GM19467 (cell line): ENCODE data around the gene MRM1.
"Not testable (repeated sequence)": the region's sequence is repeated elsewhere in the genome, so short reads cannot be mapped to it uniquely, and the experiment has no call there.

ENCODE experiments used
- ATAC-seq: cut with Tn5 transposase; IDR thresholded peaks from one replicate; pipeline ENCODE4 v1.9.1; 2021; ENCODE audit warnings: mild to moderate bottlenecking, moderate library complexity; ENCODE audit not compliant: unreplicated experiment

MRM1 gene

GRCh38 chr17:36600465-36600864 lies 918 bp upstream of the MRM1 start:
- ATAC-seq = no peak

DNA sequence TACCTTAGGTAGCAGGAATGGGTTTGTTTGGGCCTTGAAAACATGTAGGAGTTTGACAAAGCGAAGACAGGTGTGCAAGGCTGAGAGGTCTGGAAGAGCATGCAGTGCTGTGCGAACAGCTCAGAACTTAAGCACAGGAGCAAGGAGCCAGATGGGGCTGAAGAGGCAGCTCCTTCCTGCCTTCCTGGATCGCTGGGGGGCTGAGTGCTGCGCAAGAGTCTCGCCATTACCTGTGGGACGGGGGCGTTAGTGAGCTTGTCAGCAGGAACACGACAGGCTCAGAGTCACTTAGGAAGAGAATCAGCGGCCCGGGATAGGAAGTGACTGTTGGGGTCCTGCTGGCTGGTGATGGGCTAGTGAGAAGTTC lies 464 bp upstream of the MRM1 start:
- ATAC-seq = no peak

GRCh38 chr17:36602030-36602748 lies 806 bp downstream of the MRM1 start:
- ATAC-seq = no peak

GRCh38 chr17:36602924-36603384 lies 1.6 kb downstream of the MRM1 start:
- ATAC-seq = no peak

DNA sequence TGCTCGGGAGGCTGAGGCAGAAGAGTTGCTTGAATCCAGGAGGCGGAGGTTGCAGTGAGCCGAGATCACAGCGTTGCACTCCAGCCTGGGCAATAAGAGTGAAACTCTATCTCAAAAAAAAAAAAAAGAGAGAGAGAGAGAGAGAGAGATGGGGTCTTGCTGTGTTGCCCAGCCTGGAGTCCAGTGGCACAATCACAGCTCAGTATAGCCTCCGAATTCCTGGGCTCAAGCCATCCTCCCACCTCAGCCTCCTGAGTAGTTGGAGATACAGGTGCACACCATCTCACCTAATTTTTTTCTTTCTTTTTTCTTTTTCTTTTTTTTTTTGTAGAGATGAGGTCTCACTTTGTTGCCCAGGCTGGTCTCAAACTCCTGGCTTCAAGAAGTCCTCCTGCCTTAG lies 3.6 kb downstream of the MRM1 start:
- ATAC-seq = not testable (repeated sequence)

DNA sequence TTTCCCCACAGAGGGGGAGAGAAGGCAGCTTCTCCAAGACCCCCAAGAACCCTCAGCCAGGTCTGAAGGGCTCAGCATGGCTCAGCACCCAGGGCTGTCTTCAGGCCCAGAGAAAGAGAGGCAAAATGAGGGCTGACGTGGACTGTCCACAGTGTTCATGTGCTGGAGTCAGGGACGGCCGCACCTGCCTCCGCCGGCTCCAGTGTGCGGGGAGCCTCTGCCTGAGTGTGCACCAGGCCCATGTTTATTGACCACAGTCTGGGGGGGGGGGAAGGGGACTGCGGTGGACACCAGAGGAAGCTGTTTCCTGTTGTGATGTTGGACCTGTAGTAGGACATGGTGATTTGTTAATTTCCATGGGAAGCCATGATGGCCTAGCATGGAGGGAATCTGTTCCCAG lies 6.9 kb downstream of the MRM1 start:
- no peak for ATAC-seq

DNA sequence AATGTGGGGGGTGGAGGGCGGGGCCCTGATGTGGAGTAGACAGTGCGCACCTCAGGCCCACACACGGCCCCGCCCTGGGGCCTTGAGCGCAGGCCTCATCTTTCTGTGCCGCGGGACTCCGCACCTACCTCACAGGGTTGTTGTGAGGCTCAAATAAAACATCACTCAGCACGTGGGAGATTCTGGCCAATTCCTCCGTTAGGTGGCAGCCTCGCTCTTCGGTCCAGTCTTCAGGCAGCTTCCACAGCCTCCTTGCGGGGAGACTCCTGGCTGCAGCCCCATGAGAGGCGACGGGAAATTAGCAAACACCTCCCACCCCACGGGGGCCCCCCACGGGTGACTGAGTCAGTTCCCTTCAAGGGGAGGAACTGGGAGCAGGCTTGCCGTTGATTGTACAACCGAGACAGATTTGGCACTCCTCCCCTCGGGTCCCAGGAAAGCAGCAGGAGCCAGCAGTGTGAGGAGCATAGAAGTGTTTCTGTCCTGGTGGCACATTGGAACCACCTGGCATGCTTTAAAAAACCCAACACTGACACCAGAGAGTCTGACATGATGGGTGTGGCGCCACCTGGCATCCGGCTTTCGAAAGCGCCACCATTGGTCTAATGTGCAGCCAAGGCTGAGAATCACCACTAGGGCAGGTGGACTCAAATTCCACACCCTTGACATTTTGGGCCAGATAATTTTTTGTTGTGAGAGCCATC lies 7.6 kb downstream of the MRM1 start:
- ATAC-seq = no peak

DNA sequence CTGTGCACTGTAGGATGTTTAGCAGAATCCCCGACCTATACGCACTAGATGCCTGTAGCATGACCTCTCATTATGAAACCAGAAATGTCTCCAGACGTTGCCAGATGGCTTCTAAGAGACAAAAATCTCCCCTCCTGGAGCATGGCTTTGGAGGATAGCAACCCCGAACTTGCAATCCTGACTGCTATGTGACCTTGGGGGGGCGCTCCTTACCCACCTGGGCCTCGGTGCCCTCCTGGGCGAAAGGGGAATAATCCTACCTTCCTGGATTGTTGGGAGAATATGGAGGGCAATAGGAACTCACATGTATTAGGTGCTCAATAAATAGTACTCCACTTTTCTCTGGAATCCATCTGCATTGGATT lies 8.1 kb downstream of the MRM1 start:
- no peak for ATAC-seq

GRCh38 chr17:36610474-36610873 lies 9.1 kb downstream of the MRM1 start:
- ATAC-seq = no peak

DNA sequence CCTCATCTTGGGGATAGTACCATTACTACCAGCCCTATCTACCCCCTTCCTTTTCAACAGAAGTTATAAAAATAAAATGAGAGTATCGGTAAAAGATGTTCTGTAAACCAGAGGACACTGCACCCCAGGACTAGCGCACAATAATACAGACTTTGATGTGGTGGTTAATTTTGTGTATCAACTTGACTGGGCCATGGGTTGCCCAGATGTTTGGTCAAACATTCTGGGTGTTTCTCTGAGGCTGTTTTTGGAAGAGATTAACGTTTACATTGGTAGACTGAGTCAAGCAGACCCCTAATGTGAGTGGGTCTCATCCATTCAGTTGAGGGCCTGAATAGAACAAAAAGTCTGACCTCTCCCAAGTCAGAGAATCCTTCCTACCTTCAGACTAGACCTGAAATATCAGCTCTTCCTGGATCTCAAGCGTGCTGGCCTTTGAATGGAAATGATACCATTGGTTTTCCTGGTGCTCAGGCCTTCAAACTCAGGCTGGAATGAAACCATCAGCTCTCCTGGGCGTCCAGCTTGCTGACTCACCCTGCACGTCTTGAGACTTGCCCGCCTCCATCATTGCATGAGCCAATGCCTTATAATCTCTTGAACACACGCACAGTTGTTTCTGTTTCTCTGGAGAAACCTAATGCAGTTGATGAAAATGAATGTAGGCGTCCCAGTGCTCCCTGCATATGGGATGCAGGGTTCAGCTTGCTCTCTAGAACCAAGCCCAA lies 10.1 kb downstream of the MRM1 start:
- no peak for ATAC-seq

DNA sequence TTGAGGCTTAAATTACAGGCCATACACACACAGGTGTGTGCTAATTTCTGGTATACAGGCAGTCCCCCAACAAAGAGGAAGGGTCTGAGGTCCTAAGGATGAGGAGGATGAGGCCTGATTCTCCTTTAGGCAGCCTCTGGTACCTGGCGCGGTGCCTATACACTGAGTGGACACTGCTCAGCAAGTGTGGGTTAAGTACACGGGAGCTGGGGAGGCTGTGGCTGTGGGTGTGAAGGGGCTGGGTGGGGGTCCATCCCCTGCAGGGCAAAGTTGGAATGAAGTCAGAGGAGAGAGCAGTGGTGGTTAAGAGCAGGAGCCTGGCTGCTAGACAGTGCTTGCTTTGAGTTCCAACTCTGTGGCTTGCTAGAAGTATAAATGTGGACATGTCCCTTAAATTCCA lies 10.9 kb downstream of the MRM1 start:
- ATAC-seq = no peak

GRCh38 chr17:36613155-36613554 lies 11.8 kb downstream of the MRM1 start:
- ATAC-seq = no peak

- ATAC-seq = no peak
Observed at GRCh38 chr17:36614081-36614480, 12.7 kb downstream of the MRM1 start.

GRCh38 chr17:36614933-36615332 lies 13.6 kb downstream of the MRM1 start:
- ATAC-seq = no peak

GRCh38 chr17:36616061-36617029 lies 15.0 kb downstream of the MRM1 start:
- ATAC-seq = no peak

GRCh38 chr17:36617773-36618172 lies 16.4 kb downstream of the MRM1 start:
- no peak for ATAC-seq

GRCh38 chr17:36623281-36623680 lies 21.9 kb downstream of the MRM1 start:
- no peak for ATAC-seq

GRCh38 chr17:36625188-36625587 lies 23.8 kb downstream of the MRM1 start:
- ATAC-seq = no peak

DNA sequence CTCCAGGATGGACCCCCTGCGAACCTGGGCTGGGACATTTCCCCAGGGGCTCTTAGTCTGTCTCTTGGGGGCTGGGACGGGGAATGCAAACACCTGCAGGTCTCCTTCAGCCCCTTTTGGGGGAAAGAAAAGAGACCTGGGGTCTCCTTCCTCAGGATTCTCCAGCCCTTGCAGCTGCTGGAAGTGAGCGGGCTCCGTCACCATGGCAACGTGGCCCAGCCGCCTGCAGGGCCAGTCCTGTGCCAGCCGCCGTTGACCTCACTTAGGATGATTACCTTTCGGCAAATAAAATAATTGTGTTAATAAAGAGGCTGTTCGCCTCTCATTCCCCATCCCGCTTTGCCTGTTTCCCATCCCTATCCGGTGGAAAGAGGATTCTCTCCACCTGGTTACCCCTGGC lies 25.7 kb downstream of the MRM1 start:
- no peak for ATAC-seq

DNA sequence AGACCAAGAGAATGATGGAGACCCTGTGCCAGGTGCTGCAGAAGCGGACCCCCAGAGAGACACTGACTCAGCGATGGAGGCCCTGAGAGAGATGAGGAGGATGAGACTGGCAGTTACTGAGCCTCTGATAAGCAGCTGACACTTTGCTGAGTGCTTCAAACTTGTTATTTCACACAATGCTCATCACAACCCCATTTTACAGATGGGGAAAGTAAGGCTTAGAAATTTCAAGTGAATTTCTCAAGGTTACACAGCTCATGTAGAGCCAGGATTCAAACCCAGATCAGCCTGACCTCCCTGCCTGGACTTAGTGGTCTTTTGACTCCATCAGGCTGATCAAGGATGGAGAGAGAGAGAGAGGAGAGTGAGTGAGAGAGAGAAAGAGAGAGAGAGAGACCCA lies 27.2 kb downstream of the MRM1 start:
- ATAC-seq = no peak
